ENCODE results near the gene ITGB4.
"Not testable (repeated sequence)": the region's sequence is repeated elsewhere in the genome, so short reads cannot be mapped to it uniquely, and the experiment has no call there.

The ITGB4 gene

DNA sequence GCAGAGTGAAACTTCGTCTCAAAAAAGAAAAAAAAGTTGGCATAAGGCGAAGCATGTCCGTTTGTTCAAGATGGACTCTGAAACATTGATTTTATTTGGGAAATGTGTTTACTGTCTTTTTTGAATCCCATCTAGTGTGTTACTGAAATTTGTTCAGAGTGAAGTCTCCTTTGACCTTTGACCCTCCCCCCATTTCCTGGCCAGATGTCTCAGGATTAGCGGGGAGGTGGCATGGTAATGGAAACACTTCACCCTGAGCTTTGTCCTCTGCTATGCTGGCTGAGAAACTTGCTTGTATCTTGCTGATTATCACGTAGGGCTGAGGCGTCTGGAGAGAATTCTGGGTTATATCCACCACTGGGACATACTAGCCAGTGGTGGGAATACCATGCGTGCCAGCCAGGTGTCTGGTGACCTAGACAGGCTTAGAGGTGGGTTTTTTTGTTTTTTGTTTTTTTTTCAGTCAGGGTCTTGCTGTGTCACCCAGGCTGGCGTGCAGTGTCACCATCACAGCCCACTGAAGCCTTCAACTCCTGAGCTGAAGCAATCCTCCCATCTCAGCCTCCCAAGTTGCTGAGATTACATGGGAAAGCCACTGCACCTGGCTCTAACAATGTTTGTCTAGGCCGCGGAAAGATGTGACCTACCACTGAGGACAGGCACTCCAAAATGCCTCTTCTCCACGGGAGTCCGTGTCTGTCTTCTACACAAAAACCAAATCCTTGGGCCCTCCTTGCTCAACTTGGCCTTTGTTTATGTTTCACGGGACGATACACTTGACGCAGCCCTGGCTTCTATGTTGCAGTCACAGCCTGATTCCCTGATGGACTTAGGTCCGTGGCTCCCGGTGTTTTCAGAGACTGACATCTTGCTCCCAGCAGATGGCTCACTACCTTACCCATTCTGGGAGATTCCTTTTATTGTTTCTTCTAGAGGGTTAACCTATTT lies 50.3 kb downstream of the ITGB4 start:
- no peak for DNase-seq (ENCODE audit: low read depth in 3 of 3)

DNA sequence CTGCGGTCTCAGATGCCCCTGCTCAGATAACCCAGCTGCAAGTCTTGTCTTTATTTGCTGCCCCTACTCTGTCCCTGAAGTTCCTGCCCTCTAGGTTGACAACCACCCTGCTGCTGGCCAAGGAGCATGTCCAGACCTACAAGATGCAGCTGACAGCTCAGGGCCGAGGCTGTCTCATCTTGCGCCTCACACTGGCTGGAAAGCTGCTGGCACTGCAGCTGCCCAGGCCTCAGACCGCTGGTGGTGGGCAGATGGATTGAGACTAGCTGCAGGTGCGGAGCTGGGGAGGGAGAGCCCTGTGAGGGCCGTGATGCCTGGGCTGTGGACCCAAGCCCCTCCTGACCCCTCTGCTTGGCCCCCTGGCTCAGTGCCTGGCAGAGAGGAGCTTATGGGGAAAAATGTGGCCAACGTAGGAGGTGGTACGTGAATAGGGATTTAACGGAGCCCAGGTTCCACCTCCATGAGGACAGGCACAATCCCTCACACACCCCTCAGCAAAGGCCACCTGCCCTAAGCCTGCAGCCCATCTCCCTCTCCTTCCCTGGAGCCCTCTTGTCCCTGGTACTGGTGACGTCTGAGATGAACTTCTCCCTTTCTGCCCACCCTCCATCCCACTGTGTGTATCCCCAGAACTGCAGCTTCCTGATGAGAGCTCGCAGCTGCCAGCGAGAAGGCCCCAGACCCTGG lies 52.0 kb downstream of the ITGB4 start:
- no peak for DNase-seq (ENCODE audit: low read depth in 3 of 3)

DNA sequence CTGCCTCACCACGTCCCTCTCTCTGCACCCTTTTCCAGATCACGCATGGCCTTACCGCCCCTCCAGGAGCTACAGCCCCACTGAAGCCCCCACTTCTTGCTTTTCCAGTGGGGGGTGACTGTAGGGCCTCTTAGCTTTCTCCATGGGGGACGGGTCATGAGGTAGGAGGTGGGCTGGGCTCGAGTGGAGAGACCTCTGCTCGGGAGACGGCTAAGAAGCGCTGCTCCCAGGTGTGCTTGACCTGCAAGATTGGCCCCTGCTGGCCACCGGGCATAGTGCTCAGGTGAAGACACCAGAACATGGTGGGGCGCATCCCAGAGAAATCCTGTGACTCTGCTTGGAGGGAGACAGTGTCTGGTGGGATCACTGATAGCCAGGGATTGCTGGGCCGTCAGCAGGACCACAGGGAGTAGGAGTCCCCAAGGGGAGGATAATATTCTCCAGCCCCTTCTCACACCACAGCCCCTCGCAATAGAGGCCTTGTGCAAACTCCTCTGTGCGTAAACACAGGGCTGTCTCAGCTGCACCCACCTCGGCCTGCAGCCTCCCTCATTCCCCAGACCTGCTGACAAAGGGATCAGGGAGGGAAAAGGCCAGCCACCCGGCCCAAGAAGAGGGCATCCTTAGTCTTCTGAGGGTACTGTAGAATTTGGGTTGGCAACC lies 52.7 kb downstream of the ITGB4 start:
- no peak for DNase-seq (ENCODE audit: low read depth in 3 of 3)

DNA sequence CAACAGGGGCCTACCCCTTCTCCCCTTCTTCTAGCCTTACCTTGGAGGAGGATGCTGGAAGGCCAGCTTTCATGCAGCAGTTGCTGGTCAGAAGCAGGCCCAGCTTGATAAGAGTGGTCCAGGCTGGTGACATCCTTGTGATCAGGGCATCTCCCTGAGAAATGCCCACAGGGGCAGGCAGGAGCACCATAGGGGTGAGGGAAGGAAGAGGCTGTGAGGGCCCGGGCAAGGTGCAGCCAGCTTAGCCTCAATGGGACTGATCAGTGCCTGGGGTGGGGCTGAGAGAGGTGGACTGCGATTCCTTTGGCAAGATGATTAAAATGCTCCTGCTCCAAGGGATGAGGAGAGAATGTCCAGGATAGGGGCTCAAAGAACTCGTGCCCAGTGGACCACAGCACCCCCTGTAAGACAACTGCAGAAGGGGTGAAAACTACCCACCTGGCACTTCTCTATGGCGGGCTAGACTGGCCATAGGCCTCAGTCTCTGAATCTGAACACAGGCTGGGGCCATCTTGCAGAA lies 53.3 kb downstream of the ITGB4 start:
- DNase-seq (ENCODE audit: low read depth in 3 of 3), result no peak

DNA sequence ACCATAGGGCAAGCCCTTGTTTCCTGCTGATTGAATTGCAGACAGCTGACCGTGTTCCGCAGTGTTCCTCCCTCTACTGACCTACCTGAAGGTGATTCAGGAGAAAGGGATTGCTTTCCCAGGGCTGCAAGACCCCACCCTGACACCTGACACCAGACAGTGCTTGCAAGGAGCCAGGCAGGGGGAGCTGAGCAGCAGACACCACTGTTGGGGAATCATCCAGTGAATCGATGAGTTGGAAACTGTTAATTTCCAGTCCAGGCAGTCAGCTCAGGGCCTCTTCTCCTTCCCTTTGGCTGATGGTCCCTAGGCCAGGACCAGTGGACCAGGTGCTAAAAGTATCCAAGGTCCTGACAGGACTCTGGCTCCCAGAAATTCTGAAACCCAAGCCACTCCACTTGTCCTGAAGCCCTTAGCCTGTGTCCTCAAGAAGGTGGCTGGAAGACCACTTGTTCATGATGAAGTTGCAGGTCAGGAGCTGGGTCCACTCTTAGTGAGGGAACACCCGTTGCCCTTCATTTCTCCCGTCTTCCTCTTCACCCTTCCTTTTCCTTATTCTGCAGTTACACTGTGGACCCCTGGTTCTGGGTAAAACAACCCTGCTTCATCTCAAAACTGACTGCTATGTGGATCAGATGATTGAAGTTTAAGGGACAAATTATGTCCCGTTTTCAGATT lies 53.9 kb downstream of the ITGB4 start:
- no peak for DNase-seq (ENCODE audit: low read depth in 3 of 3)

DNA sequence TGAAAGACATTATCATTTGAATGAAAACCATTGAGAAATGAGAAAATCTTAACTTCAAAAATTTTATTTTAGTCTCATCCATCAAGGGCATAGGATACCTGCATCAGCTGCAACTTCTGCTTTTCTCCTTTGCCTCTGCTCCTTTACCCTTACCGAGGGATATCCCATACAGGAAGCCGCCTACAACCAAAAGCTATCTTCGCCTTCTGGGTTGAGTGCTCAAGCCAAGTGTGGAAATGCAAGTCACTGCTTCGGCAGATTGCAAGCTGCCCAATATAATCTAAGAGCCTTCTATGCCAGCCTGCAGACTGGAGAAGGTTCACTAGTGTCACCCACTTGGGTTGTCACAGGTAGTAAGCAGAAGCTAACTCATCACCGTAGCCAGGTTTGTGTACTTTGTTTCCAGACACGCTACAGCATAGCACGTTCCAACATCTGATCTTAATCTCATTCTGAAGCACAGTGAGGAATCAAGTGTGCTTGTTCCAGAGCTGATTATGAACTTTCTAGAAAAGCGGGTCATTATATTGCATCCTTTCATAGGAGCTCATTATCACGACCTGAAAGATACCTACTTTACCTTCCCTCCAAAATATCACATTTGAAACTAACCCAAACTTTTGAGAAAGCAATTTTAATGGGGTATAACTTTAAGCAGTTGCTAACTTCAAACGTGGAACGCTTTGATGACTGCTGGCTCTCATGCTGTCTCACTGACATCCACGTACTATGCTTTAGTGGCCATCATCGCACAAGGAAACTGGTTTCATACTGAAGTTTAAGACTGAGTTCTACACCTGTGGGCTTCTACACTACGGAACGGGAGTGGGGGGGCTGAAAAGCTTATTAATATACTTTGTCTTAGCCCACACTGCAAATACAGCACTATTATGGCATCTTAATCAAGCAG lies 55.4 kb downstream of the ITGB4 start:
- no peak for DNase-seq (ENCODE audit: low read depth in 3 of 3)

DNA sequence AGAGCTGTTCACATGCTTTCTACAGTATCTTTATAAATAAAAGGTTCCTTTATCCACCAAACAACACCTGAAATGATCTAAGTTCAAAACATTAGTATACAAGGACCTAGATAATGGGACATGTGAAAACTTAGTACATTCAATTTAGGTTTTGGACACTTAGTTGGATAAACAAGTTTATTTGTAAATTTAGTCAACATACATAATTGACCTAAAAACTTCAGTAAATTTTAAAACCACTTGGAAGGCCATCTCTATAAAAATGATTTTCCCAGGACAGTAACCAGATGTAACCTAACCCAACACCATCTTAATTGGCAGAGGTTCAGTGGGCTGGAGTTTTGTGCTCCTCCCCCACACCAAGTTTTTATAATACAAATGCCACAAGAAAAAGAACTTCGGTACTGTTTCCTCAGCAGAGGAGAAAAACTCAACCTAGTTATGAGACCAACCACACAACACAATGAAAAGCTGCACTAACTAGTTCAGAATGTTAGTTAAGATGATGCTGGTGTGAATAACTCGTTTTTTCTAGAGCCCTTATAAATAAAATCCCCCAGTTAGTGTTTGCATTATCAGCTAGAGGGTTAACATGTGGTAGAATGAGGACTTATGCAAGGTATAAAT lies 56.1 kb downstream of the ITGB4 start:
- DNase-seq (ENCODE audit: low read depth in 3 of 3), result no peak

DNA sequence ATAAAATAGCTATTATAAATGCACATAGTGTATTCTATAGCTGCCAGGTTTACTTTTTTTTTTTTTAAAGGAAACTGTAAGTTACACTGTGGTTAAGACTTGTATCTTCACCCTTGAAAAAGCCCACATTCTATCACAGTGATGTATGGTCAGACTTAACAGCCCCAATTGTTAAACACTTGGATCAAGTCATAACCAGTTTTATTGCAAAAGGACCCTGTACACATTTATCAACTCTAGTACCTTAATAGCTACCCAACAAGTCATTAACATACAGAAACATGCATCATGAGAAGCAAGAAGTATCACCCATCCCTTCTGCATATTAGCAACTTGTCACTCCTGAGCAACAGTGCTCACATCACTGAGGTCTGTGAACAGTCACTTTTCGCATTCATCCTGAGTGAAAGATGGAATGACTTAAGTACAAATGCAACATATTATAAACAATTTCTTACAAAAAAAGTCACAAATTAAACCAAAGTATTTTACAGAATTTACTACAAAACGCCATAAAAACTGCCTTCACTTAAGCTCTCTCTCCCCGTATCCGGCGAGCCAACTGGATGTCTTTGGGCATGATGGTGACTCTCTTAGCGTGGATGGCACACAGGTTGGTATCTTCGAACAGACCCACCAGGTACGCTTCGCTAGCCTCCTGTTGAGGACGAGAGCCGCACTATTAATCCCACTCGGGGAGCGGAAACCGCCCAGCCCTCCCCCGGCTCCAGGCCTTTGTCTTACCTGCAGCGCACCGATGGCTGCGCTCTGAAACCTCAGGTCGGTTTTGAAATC lies 57.0 kb downstream of the ITGB4 start:
- DNase-seq (ENCODE audit: low read depth in 3 of 3), result not testable (repeated sequence)

DNA sequence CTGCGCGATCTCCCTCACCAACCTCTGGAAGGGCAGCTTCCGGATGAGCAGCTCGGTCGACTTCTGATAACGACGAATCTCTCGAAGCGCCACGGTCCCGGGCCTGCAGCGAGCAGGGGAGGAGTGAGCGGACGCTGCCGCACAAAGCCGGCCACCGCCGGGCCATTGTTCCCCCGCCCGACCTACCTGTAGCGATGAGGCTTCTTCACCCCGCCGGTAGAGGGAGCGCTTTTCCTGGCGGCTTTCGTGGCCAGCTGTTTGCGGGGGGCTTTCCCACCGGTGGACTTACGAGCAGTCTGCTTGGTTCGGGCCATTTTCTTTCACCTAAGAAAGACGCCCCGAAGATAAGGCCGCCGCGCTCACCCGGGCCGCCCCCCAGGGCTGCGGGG lies 57.6 kb downstream of the ITGB4 start:
- DNase-seq (ENCODE audit: low read depth in 3 of 3), result no peak

DNA sequence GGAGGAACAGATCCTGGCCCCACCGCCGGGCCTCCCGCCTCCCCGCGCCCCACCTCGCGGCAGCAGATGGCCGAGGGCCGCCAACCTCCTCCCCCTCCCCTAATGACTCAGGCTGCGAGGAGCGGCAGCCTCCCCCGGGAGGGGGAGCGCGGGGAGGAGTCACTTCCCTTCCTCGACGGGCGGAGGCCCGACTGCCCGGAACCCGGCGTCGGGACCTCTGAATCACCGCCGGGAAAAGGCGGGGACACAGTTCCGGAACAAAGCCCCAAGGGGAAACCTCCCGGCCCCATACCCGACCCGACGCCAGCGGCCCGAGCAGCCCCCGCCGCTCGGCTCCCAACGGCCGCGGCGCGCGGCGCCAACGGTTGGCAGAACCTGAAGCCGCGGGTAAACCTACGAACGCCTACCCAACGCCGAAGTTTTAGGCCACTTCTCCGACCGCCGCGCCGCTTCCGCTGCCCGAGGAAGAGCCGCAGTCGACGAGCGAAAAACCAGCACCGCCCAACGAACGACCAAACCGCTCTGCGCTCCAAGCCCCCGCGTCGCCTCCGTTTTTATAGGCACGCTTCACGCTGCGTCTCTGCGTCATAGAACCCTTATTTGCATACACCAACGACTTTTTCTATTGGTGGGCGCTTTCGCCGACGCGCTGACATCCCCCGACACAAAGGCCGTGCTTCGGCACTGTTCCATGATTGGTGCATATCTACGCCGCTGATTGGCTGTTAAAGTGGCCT lies 58.2 kb downstream of the ITGB4 start:
- peak; percentile 87 to 90 (median 88) for DNase-seq (ENCODE audit: low read depth in 3 of 3)

DNA sequence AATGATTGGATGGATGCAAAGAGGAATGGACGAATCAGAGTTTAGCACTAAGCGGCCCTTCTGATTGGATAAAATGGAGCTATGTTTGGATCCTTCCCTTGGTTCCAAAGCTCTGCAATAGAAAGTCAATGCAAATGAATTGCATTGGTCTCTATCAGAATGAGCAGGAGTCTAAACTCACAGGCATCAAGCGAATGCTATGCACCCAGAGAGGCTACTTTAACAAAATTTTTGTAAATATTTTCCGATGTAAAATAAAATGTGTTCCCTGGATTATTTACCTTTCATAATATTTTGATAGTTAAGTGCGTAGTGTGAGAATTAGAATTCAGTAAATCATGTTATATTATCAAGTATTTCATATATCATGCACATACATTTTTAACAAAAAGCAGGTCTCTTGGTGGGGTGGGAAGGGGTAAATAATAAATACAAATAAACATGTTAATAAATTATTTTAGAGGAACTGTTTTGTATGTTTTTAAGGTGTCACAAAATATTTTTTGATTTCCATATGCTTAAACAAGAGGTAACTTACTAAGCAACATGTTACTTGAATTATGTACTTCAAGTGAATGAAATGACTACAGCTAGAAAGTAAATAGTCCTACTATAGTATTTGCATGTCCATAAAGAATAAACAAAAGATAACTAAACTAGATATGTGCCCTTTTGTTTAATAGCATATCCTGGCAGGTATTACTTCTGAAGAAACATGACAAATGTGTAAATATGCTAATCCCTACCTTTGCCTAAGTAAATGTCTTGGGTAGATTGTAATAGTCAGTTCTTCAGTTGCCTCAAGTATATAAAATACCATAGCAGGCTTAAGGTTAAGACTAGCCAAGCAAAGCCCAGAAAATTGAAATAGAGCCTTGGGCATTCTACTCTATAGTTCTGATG lies 59.0 kb downstream of the ITGB4 start:
- no peak for DNase-seq (ENCODE audit: low read depth in 3 of 3)

DNA sequence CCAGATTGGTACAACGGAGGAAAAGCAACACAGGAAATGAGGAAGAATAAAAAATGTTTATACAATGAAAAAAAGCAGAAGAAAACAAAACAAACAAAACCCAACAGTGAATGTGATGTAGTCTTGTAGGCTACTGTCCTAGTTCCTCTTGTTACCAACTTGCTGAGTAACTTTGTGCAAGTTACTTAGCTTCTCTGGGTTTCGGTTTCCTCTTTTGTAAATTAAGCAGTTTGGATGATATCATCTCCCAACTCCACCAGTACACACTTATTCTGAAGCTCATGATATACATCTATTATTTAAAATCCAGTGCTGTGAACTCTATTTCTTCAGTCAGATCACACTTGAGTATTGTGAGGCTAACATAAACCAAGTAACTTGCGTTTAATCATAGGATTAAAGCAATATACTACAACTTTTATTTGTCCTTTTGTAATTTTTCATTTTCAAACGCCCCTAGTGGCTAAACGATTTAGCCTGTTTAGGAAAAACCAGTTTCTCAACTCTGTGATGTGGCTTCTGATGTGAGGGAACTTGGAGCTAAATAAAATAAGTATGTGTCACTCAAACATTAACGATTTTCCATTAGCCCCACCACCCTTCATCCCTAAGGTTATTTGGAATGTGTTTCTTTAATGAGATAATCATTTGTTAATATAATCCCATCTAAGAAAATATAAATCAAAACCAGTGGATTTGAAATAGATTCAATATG lies 62.0 kb downstream of the ITGB4 start:
- no peak for DNase-seq (ENCODE audit: low read depth in 3 of 3)

DNA sequence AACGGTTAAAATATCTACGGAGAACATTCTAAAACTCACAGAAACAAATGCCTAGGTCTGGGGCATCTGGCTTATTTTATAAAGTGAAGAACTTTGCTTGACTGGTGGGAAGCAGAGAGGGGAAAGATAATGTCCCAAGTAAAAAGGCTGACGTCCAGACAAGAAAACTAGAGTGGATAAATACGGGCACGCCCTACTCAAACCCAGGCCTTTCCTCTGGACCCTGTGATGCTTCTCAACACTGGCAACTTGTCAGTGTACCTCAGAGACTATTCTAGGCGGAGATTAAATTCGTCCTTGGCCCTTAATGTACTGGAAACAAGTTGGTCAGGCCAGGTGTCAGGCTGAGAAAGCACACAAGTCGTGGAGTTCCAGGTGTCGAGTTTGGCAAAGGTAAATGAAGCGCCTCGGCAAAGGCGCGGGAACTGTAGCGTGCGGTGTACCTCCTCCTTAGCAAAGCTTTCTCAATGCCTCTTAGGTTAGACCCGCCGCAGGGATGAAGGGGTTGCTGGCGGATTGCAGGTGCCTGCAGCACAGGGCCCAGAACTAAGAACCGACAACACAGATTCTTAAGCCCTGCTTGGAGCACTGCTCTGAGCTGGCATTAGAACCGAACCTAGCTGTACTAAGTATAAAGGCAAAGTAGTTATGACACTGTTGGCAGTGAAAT lies 62.7 kb downstream of the ITGB4 start:
- no peak for DNase-seq (ENCODE audit: low read depth in 3 of 3)

DNA sequence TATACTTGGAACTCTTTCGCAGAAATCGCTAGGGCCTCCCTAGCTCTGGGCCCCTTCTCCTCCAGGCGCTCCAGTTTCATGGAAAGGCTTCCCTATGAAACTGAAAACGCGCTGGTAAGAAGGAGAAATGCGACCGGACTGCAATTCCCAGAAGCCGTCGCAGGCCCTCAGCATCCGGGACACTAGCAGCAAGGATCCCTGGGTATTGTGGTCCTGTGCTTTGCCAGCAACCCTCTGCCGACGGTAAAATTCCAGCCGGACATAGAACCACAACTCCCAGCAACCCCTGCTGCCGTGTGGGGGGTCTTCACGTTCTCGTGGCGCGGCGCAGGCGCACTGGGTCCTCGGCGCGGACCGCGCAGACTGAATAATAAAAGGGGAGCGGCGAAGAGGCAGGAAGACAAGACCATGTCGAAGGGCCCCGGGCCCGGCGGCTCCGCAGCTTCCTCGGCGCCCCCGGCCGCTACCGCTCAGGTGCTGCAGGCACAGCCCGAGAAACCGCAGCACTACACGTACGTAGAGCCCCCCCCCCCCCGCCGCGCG lies 63.3 kb downstream of the ITGB4 start, which contains the start of gene UNK:
Gene UNK (plus strand): TSS at position 334 of the 543 bp plus-strand sequence. CDS start 75 bp downstream, at position 409.
- peak; percentile 79 to 91 (median 91) for DNase-seq (ENCODE audit: low read depth in 3 of 3)

DNA sequence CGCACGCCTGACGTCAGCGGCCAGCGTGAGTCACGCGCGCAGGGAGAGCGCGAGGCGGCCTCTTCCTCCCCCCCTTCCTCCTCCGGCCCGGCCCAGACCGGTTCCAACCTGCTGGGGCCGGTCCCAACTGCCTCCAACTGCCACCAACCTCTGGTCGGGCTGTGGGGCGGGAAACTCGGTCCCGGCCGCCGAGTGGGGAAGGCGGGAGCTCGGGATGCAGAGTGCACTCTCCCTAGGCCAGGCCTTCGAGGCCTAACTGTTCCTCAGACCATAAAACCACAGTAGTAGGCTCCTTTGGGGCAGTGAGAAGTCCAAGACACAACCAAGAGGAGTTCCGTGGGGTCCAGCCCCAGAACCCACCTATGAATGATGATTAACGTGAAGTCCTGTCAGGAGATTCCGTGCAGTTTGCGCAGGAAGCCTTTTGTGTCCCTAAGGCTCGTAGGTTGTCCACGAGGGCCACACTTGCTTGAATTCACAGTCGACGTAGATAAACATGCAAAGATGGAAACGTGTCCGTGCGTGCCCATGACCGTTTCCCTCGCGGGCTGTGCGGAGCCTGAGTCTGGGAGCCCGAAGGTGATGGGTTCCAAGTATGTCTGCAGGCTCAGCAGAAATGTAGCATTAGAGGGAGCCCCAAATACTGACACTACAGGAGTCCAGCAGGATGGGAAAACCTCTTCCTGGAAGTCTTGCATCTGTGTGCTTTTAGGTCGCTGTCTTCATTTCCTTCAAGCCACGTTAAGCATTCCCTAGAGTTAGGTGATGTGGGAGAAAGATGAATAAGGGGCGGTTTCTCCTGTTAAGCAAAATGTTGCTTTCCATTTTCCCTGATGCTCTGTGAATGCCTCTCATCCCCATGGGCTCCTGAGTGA lies 64.0 kb downstream of the ITGB4 start:
- DNase-seq (ENCODE audit: low read depth in 3 of 3), result peak; percentile 73 to 83 (median 76)
